Embryonic facial prominence (tissue), 1 donor: ENCODE results near the gene ZNF407.

Experiments
- DNase-seq: peaks from one replicate; pipeline ENCODE4 v3.0.0-alpha.2; 2016; ENCODE audit errors: extremely low spot score

ZNF407 gene

GRCh38 chr18:74579496-74580065, 18.1 kb upstream of the ZNF407 start:
- DNase-seq = no peak

GRCh38 chr18:74582642-74583041, 15.0 kb upstream of the ZNF407 start:
- DNase-seq = no peak

- DNase-seq = no peak
Observed at GRCh38 chr18:74587441-74587840, 10.2 kb upstream of the ZNF407 start.

- no peak for DNase-seq
Observed at GRCh38 chr18:74589021-74589420, 8.6 kb upstream of the ZNF407 start.

GRCh38 chr18:74589811-74590210, 7.9 kb upstream of the ZNF407 start:
- no peak for DNase-seq

GRCh38 chr18:74590671-74591070, 7.0 kb upstream of the ZNF407 start:
- DNase-seq = no peak

GRCh38 chr18:74595431-74595830, 2.2 kb upstream of the ZNF407 start:
- DNase-seq = no peak

- no peak for DNase-seq
Observed at GRCh38 chr18:74597034-74597661, 522 bp upstream of the ZNF407 start.

- peak; percentile 52 for DNase-seq
Observed at GRCh38 chr18:74598350-74599001, 806 bp downstream of the ZNF407 start.

- DNase-seq = no peak
Observed at GRCh38 chr18:74604361-74604760, 6.7 kb downstream of the ZNF407 start.

- no peak for DNase-seq
Observed at GRCh38 chr18:74604774-74605173, 7.1 kb downstream of the ZNF407 start.

GRCh38 chr18:74608681-74609080, 11.0 kb downstream of the ZNF407 start:
- DNase-seq = no peak

- no peak for DNase-seq
Observed at GRCh38 chr18:74609535-74609934, 11.9 kb downstream of the ZNF407 start.

GRCh38 chr18:74610051-74610615, 12.5 kb downstream of the ZNF407 start:
- DNase-seq = no peak

- DNase-seq = no peak
Observed at GRCh38 chr18:74610860-74611259, 13.2 kb downstream of the ZNF407 start.

- no peak for DNase-seq
Observed at GRCh38 chr18:74611765-74612164, 14.1 kb downstream of the ZNF407 start.

GRCh38 chr18:74613381-74613780, 15.7 kb downstream of the ZNF407 start:
- DNase-seq = no peak

GRCh38 chr18:74616494-74616893, 18.8 kb downstream of the ZNF407 start:
- DNase-seq = no peak

- DNase-seq = no peak
Observed at GRCh38 chr18:74617486-74617885, 19.8 kb downstream of the ZNF407 start.

- DNase-seq = no peak
Observed at GRCh38 chr18:74622072-74622471, 24.4 kb downstream of the ZNF407 start.

- no peak for DNase-seq
Observed at GRCh38 chr18:74623047-74623816, 25.6 kb downstream of the ZNF407 start.

GRCh38 chr18:74624466-74624865, 26.8 kb downstream of the ZNF407 start:
- no peak for DNase-seq
